ENCODE measurements around the gene TPM3. TPM values are rescaled to one million over a fixed set of nuclear protein-coding genes. Genes with fewer than 3 reads are reported as not detected.
"Not testable (repeated sequence)": the region's sequence is repeated elsewhere in the genome, so short reads cannot be mapped to it uniquely, and the experiment has no call there.

The TPM3 gene
- total RNA-seq, 3 donors from 2014 or later: 260 to 585 (median 412) TPM

DNA sequence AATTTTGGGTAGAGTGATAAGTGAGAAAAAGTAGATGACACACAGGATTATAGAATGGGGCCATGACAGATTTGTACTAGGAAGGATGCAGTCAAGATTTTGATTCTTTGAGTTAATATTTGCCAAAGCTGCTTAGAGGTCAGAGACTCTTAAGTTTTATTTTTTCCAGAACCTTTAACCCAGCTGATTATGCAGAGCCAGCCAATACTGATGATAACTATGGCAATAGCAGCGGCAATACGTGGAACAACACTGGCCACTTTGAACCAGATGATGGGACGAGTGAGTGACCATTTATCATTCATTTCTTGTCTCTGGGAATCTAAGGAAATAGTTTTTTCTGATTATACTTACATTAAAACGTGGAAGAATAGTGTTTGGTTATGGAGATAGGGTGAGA, 45.0 kb upstream of the TPM3 start:
- DNase-seq (no peak), ATAC-seq (no peak)
- intact Hi-C loops (cut with DNase I, micrococcal nuclease): no loop called here
- Histone ChIP-seq H3K4me3 (no peak overlapping the region), H3K36me3 (ENCODE audit: low read depth) (peaks cover 29% of the 10 kb centered on the region), H3K4me1 (ENCODE audit: low read depth) (no peaks in the 10 kb centered on the region), H3K9me3 (no peaks in the 10 kb centered on the region)
- TF ChIP-seq CTCF (IDR thresholded peaks at IDR 0.05): no peak

DNA sequence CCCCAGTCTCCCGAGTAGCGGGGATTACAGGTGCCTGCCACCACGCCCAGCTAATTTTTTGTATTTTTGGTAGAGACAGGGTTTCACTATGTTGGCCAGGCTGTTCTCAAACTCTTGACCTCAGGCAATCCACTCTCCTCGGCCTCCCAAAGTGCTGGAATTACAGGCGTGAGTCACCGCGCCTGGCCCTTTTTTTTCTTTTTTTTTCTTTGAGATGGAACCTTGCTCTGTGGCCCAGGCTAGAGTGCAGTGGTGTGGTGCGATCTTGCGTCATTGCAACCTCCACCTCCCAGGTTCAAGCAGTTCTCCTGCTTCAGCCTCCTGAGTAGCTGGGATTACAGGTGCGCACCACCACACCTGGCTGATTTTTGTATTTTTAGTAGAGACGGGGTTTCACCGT, 41.2 kb upstream of the TPM3 start:
- DNase-seq; H3K4me1 ChIP-seq (ENCODE audit: low read depth); intact Hi-C loops (cut with DNase I, micrococcal nuclease); ATAC-seq; H3K9me3 ChIP-seq; H3K4me3 ChIP-seq: not testable (repeated sequence)
- H3K36me3 ChIP-seq (ENCODE audit: low read depth): peaks cover 27% of the 10 kb centered on the region

- peaks cover 20% of the 10 kb centered on the region for H3K36me3 ChIP-seq (ENCODE audit: low read depth)
- DNase-seq; H3K9me3 ChIP-seq; H3K4me1 ChIP-seq (ENCODE audit: low read depth); ATAC-seq; intact Hi-C loops (cut with DNase I, micrococcal nuclease); H3K4me3 ChIP-seq: not testable (repeated sequence)
Observed at GRCh38 chr1:154231112-154231511, 39.2 kb upstream of the TPM3 start.

- Histone ChIP-seq H3K4me1 (ENCODE audit: low read depth) (peaks cover 13% of the 10 kb centered on the region), H3K36me3 (ENCODE audit: low read depth) (peaks cover 11% of the 10 kb centered on the region), H3K4me3 (no peak overlapping the region), H3K9me3 (no peaks in the 10 kb centered on the region)
- ATAC-seq: no peak
- no peak for DNase-seq
- intact Hi-C loops (cut with DNase I, micrococcal nuclease): no loop called here
- no peak for TF ChIP-seq CTCF (IDR thresholded peaks at IDR 0.05)
Observed at GRCh38 chr1:154225370-154225769, 33.5 kb upstream of the TPM3 start.

DNA sequence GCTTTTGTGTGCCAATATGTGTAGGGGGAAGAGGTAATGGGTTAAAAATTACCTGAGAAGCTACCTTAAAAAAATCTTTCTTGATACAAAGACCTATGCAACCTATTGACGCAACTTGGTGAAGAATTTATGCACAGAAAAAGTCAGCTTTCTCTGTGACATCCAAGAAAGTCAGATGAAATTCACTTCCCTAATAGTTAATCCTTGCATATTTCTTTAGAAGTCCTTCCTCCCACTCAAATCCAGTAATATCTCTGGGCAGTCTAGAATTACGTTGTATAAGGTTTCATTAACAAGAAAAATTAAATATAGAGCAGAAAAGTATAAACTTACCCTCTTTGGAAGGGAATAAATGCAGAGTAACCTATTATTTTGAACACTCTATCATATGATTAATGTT, 31.7 kb upstream of the TPM3 start:
- ATAC-seq (no peak), DNase-seq (no peak)
- H3K36me3 ChIP-seq (ENCODE audit: low read depth): peaks cover 6% of the 10 kb centered on the region
- intact Hi-C loops (cut with DNase I, micrococcal nuclease): no loop called here
- no peaks in the 10 kb centered on the region for H3K9me3 ChIP-seq
- TF ChIP-seq CTCF (IDR thresholded peaks at IDR 0.05): no peak
- H3K4me1 ChIP-seq (ENCODE audit: low read depth): peaks cover 23% of the 10 kb centered on the region
- no peak overlapping the region for H3K4me3 ChIP-seq

GRCh38 chr1:154222918-154223317, 31.0 kb upstream of the TPM3 start:
- intact Hi-C loops (cut with DNase I, micrococcal nuclease): no loop called here
- ATAC-seq (no peak), DNase-seq (no peak)
- no peak overlapping the region for H3K4me3 ChIP-seq
- H3K36me3 ChIP-seq (ENCODE audit: low read depth): peaks cover 6% of the 10 kb centered on the region
- no peaks in the 10 kb centered on the region for H3K9me3 ChIP-seq
- H3K4me1 ChIP-seq (ENCODE audit: low read depth): peaks cover 26% of the 10 kb centered on the region
- TF ChIP-seq CTCF (IDR thresholded peaks at IDR 0.05): no peak

DNA sequence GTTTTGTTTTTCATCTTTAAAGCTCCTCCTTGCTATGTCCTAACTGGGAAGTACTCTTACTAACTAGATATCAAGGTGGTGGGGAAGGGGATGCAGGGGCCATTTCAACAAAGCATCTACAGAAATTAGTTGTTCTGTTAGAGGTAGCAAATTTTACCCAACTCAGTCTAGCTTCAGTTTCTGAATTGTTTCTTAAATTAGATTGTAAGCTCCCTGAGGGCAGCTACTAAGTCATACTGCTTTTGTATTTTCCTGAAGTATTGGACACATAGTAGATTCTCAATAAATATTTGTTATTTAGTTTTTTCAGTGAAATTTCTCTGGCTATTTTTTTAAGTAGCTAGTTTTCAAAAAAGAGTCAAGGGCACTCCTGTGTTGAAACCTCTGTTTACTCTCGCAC, 30.6 kb upstream of the TPM3 start:
- Histone ChIP-seq H3K4me3 (no peak overlapping the region), H3K4me1 (ENCODE audit: low read depth) (peaks cover 26% of the 10 kb centered on the region), H3K36me3 (ENCODE audit: low read depth) (peaks cover 5% of the 10 kb centered on the region), H3K9me3 (no peaks in the 10 kb centered on the region)
- intact Hi-C loops (cut with DNase I, micrococcal nuclease): no loop called here
- ATAC-seq (no peak), DNase-seq (no peak)
- TF ChIP-seq CTCF (IDR thresholded peaks at IDR 0.05): no peak

All from mucosa of descending colon (tissue), 3 donors.